Mammary epithelial cell (primary cell): Measurements from ENCODE around the gene QSER1.

Experiments used
- CTCF ChIP-seq, 2 donors: IDR thresholded peaks in 1 of 2; conservative IDR thresholded peaks in 1 of 2; 2 replicates each; pipeline ENCODE4 v1.5.1; 2011 to 2012; ENCODE audit warnings: inconsistent platforms in 2 of 2, low read length in 2 of 2, mild to moderate bottlenecking in 2 of 2, control low read depth in 1 of 2, low read depth in 1 of 2; ENCODE audit not compliant: insufficient read depth in 1 of 2; ENCODE audit errors: extremely low read depth in 1 of 2
- EZH2 ChIP-seq: IDR thresholded peaks from 2 replicates; pipeline ENCODE4 v1.6.1; 2012; ENCODE audit warnings: low read length, inconsistent platforms, borderline replicate concordance

GRCh38 chr11:32953700-32954099, 61.1 kb downstream of the QSER1 start:
- TF ChIP-seq CTCF (conservative IDR thresholded peaks at IDR 0.05 in 1 of 2, IDR thresholded peaks at IDR 0.05 in 1 of 2; ENCODE audit: extremely low read depth in 1 of 2, insufficient read depth in 1 of 2, low read depth in 1 of 2, low read length in 2 of 2), result no peak
- TF ChIP-seq EZH2, result no peak
